HG02981 (cell line): ENCODE data around the gene MRPL21.
"Not testable (repeated sequence)": the region's sequence is repeated elsewhere in the genome, so short reads cannot be mapped to it uniquely, and the experiment has no call there.

Experiments used
- ATAC-seq: cut with Tn5 transposase; IDR thresholded peaks from one replicate; pipeline ENCODE4 v1.9.1; 2021; ENCODE audit warnings: mild to moderate bottlenecking, moderate library complexity; ENCODE audit not compliant: unreplicated experiment

The MRPL21 gene

GRCh38 chr11:68872216-68873003 lies 31.2 kb downstream of the MRPL21 start:
- no peak for ATAC-seq

- no peak for ATAC-seq
Observed at GRCh38 chr11:68870470-68870869, 33.2 kb downstream of the MRPL21 start.

- ATAC-seq: no peak
Observed at GRCh38 chr11:68868221-68868835, 35.3 kb downstream of the MRPL21 start.

GRCh38 chr11:68867066-68867465 lies 36.6 kb downstream of the MRPL21 start:
- ATAC-seq: no peak

GRCh38 chr11:68865241-68865640 lies 38.4 kb downstream of the MRPL21 start:
- ATAC-seq: no peak

GRCh38 chr11:68863553-68864265 lies 39.9 kb downstream of the MRPL21 start:
- no peak for ATAC-seq

GRCh38 chr11:68862421-68862820 lies 41.2 kb downstream of the MRPL21 start:
- no peak for ATAC-seq

GRCh38 chr11:68859123-68859522 lies 44.5 kb downstream of the MRPL21 start:
- ATAC-seq: no peak

- no peak for ATAC-seq
Observed at GRCh38 chr11:68857037-68857586, 46.5 kb downstream of the MRPL21 start.

- ATAC-seq: not testable (repeated sequence)
Observed at GRCh38 chr11:68856425-68857030, 47.1 kb downstream of the MRPL21 start.

GRCh38 chr11:68855205-68855981 lies 48.2 kb downstream of the MRPL21 start:
- ATAC-seq: no peak

- ATAC-seq: no peak
Observed at GRCh38 chr11:68854273-68854958, 49.2 kb downstream of the MRPL21 start.

GRCh38 chr11:68852628-68853027 lies 51.0 kb downstream of the MRPL21 start:
- no peak for ATAC-seq

- no peak for ATAC-seq
Observed at GRCh38 chr11:68848429-68848828, 55.2 kb downstream of the MRPL21 start.

GRCh38 chr11:68847395-68847794 lies 56.2 kb downstream of the MRPL21 start:
- no peak for ATAC-seq

GRCh38 chr11:68845351-68846002 lies 58.2 kb downstream of the MRPL21 start:
- no peak for ATAC-seq

GRCh38 chr11:68844801-68845200 lies 58.8 kb downstream of the MRPL21 start:
- ATAC-seq: no peak

GRCh38 chr11:68844376-68844775 lies 59.3 kb downstream of the MRPL21 start:
- no peak for ATAC-seq

- ATAC-seq: peak; percentile 43
Observed at GRCh38 chr11:68843703-68844312, 59.8 kb downstream of the MRPL21 start.
